HFFc6 (cell line): ENCODE data around the gene MAPK7. TPM values are rescaled to one million over a fixed set of nuclear protein-coding genes. Genes with fewer than 3 reads are reported as not detected.

ENCODE experiments used
- DNase-seq: peaks from one replicate; pipeline ENCODE4 v3.0.0-alpha.2; 2018
- H3K27ac Mint-ChIP-seq: 2 replicates; pipeline ENCODE4 v1.8.0; 2020; ENCODE audit warnings: mild to moderate bottlenecking, mixed read lengths
- H3K27me3 Mint-ChIP-seq: 2 replicates; pipeline ENCODE4 v1.8.0; 2021; ENCODE audit warnings: mild to moderate bottlenecking, moderate library complexity, mixed read lengths; ENCODE audit not compliant: insufficient read depth
- H3K36me3 Mint-ChIP-seq: 2 replicates; pipeline ENCODE4 v1.8.0; 2021; ENCODE audit warnings: low read depth, mixed read lengths
- H3K4me1 Mint-ChIP-seq: 2 replicates; pipeline ENCODE4 v1.8.0; 2020; ENCODE audit warnings: low read depth, mixed read lengths
- H3K4me3 Mint-ChIP-seq: 2 replicates; pipeline ENCODE4 v1.8.0; 2020; ENCODE audit warnings: mild to moderate bottlenecking, moderate library complexity, mixed read lengths
- H3K9me3 Mint-ChIP-seq: 2 replicates; pipeline ENCODE4 v1.8.0; 2020; ENCODE audit warnings: mild to moderate bottlenecking, mixed read lengths
- total RNA-seq, 6 experiments: library from RNA; stranded (reverse); fragmentation: NEBNext Ultra II Directional; extraction: Animal tissue kit (Norgen Biotek cat#: 25700); gene quantifications; 2 replicates in 1 of 6; 3 replicates in 5 of 6; pipeline ENCODE4 v1.2.3, GENCODE V29; 2021
- TF ChIP-seq, protein P1 (sequence below): fragments of 200-600 bp; sonication (generic); IDR thresholded peaks from 2 replicates; pipeline ENCODE4 v1.5.0; 2021; ENCODE audit warnings: antibody characterized with exemption, mild to moderate bottlenecking

The MAPK7 gene
- total RNA-seq, 6 experiments from 2014 or later, result 18.5 to 27.1 (median 23.9) TPM

DNA sequence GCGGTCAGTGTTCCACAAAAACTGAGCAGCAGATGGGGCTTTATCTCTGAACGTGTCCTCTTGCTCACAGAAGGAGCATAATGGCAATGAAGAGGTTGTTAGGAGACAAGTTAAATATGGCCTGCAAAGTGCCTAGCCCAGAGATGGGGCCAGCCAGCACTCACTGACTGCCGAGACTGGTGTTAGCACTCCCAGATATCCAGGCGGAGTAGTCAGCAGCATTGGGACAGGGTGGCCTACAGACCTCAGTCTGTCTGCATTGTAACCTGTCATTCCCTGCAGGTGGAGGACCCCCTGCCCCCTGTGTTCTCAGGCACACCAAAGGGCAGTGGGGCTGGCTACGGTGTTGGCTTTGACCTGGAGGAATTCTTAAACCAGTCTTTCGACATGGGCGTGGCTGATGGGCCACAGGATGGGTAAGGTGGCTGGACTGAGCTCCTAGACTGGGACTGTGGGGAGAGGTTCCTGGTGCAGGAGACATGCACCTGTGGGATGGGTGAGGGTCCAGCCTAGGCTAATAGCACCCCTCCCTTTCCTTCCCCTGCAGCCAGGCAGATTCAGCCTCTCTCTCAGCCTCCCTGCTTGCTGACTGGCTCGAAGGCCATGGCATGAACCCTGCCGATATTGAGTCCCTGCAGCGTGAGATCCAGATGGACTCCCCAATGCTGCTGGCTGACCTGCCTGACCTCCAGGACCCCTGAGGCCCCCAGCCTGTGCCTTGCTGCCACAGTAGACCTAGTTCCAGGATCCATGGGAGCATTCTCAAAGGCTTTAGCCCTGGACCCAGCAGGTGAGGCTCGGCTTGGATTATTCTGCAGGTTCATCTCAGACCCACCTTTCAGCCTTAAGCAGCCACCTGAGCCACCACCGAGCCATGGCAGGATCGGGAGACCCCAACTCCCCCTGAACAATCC lies 4.5 kb downstream of the MAPK7 start:
- TF ChIP-seq, protein P1, sequence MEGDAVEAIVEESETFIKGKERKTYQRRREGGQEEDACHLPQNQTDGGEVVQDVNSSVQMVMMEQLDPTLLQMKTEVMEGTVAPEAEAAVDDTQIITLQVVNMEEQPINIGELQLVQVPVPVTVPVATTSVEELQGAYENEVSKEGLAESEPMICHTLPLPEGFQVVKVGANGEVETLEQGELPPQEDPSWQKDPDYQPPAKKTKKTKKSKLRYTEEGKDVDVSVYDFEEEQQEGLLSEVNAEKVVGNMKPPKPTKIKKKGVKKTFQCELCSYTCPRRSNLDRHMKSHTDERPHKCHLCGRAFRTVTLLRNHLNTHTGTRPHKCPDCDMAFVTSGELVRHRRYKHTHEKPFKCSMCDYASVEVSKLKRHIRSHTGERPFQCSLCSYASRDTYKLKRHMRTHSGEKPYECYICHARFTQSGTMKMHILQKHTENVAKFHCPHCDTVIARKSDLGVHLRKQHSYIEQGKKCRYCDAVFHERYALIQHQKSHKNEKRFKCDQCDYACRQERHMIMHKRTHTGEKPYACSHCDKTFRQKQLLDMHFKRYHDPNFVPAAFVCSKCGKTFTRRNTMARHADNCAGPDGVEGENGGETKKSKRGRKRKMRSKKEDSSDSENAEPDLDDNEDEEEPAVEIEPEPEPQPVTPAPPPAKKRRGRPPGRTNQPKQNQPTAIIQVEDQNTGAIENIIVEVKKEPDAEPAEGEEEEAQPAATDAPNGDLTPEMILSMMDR, result no peak
- DNase-seq, result no peak
- Mint-ChIP-seq H3K27me3 (peaks cover 2% of the 10 kb centered on the region), H3K36me3 (peaks cover 24% of the 10 kb centered on the region), H3K27ac (no peak overlapping the region), H3K4me3 (no peak overlapping the region), H3K9me3 (no peaks in the 10 kb centered on the region), H3K4me1 (peaks cover 56% of the 10 kb centered on the region)

DNA sequence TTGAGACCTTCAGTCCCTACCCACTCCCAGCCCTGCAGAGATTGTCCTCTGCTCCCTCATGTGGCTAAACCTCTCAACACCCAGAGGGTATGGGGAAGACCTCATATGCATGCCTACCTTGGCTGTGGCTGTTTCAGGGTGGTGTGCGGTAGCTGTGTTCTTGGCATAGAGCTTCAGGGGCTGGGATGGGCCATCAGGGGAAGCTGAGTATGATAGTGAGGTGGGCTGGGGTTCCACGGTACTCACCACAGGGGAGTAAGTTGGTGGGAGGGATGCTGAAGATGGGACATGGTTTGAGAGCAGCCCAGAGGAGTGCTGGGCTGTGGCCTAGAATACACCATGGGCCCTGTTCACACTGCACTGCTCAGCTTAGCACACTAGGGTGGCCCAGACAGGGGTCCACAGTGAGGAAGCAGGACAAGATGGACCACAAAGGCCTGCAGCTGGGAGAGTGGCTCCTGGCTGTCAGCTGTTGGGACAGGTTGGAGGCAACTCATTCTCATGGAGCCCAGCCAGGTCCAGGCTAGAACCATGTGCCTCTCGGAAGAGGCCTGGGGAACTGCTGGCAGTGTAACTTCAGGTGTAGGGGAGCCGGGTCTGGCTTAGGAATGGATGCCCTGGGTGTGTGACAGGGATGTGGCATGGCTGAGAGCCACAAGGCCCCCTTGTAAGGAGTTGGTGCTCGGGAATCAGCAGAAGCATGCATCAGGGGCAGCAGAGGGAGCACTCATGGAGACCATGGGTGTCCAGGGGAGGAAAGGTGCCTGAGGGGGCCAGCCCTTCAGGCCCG lies 5.6 kb downstream of the MAPK7 start:
- peaks cover 67% of the 10 kb centered on the region for H3K4me1 Mint-ChIP-seq
- peak overlapping the region; percentile 2; the same call in 1 of the 2 replicates for H3K4me3 Mint-ChIP-seq
- TF ChIP-seq, protein P1, result peak; percentile 12; the same call in 1 of the 2 replicates
- peaks cover 24% of the 10 kb centered on the region for H3K36me3 Mint-ChIP-seq
- H3K27ac Mint-ChIP-seq, result peak overlapping the region; percentile 95
- no peak for DNase-seq
- H3K27me3 Mint-ChIP-seq, result no peaks in the 10 kb centered on the region
- no peaks in the 10 kb centered on the region for H3K9me3 Mint-ChIP-seq

DNA sequence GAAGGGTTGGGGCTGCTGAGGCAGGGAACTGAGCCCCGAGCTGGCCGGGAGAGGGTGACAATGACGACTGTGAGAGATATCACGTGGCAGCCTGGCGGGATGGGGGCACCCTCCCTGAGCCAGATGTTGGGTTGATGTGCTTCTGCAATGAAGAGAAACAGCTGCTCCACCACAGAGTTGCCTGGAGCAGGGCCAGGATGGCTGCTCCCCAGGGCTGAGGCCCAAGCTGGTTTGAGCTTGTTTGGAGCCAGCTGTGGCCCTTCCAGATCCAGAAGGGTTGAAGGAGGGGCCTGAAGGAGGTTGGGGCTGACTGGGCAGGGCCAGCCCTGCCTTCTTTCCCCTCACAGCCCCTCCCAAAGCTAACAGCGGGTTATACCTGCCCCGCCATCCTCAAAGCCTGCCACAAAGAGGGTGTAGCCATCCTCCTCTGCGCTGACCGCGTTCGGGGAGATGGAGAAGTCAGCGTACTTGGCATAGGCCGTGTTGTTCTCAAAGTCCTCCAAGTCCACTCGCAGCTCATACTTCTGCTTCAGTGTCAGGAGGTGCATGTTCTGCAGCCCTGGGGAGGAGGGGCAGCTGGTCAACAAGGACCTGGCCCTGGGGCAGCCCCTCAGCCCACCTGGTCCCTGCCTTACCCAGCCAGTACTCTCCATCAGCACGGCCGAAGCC lies 6.6 kb downstream of the MAPK7 start:
- peak; percentile 46 for DNase-seq
- TF ChIP-seq, protein P1, result no peak
- H3K9me3 Mint-ChIP-seq, result no peaks in the 10 kb centered on the region
- H3K4me1 Mint-ChIP-seq, result peaks cover 67% of the 10 kb centered on the region
- peak overlapping the region; percentile 9; the same call in 1 of the 2 replicates for H3K4me3 Mint-ChIP-seq
- peak overlapping the region; percentile 95 for H3K27ac Mint-ChIP-seq
- peaks cover 15% of the 10 kb centered on the region for H3K36me3 Mint-ChIP-seq
- no peaks in the 10 kb centered on the region for H3K27me3 Mint-ChIP-seq

DNA sequence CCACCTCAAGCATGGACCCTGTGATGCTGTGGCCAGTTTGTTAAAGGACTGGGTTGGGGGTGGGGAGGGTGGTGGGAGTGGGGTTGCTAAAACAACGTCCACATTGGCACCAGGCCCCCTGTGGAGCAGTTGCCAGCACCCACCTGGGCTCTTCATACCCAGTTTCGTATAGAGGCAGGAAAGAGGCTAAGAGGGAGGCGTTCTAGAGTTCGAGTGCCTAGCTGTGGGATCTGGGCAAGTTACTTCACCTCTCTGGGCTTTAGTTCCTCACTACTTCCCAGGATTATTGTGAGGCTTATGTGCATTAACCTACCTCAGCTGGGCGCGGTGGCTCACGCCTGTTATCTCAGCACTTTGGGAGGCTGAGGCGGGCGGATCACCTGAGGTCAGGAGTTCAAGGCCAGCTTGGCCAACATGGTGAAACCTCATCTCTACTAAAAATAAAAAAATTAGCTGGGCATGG lies 7.3 kb downstream of the MAPK7 start:
- Mint-ChIP-seq H3K27me3 (peaks cover 1% of the 10 kb centered on the region; the same call in 1 of the 2 replicates), H3K36me3 (peaks cover 11% of the 10 kb centered on the region), H3K4me1 (peaks cover 61% of the 10 kb centered on the region), H3K4me3 (0 out of 2 replicates have a peak overlapping the region, but pooled peaks have one; percentile 9), H3K9me3 (no peaks in the 10 kb centered on the region), H3K27ac (peak overlapping the region; percentile 95)
- DNase-seq, result no peak
- TF ChIP-seq, protein P1, result no peak
